ENCODE results near the gene PIGU.
"Not testable (repeated sequence)": the region's sequence is repeated elsewhere in the genome, so short reads cannot be mapped to it uniquely, and the experiment has no call there.

Gene PIGU

DNA sequence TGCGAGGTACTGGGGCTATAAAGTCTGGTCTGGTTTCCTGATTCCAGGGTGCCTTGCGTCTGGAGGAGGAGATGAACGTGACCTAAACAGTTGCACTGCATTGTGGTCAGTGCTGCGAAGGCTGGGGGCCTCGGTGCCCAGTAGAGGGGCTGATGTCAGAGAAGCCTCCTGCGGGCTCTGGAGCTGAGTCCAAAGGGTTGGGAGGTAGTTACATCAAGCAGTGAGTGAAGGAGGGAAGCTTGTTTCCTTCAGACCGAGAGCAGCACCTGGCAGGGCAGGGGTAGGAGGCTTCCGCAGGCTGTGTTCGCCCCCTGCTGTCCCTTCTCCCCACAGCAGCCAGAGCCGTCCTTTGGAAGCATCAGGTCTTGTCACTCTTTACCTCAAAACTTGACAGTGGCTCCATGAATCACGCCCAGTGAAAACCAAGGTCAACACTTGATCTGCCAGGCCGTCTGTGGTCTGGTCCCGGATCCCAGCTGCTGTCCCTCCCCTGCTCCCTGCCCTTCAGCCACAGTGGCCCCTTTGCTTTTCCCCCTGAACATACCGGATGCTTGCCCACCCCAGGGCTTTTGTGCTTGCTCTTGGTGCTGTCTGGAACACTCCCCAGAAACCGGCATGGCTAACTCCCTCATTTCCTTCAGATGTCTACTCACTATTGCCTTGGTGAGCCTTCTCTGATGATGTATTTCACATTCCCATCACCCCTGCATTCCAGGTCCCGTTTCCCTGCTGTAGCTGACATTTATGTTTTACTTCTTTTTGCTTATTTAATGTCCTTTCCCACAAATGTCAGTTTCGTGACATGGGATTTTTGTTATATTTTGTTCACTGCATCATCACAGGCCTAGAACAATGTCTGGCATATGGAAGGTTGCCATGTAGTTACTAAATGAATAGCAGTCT is 153.7 kb downstream of the PIGU start:
- DNase-seq (ENCODE audit: low read depth in 1 of 2, low spot score in 1 of 2) = peak in 1 of 2 experiments; percentile 54
- no peak for TF ChIP-seq SPI1 (IDR thresholded peaks at IDR 0.05; ENCODE audit: borderline replicate concordance, low read depth)
- TF ChIP-seq, protein P1, sequence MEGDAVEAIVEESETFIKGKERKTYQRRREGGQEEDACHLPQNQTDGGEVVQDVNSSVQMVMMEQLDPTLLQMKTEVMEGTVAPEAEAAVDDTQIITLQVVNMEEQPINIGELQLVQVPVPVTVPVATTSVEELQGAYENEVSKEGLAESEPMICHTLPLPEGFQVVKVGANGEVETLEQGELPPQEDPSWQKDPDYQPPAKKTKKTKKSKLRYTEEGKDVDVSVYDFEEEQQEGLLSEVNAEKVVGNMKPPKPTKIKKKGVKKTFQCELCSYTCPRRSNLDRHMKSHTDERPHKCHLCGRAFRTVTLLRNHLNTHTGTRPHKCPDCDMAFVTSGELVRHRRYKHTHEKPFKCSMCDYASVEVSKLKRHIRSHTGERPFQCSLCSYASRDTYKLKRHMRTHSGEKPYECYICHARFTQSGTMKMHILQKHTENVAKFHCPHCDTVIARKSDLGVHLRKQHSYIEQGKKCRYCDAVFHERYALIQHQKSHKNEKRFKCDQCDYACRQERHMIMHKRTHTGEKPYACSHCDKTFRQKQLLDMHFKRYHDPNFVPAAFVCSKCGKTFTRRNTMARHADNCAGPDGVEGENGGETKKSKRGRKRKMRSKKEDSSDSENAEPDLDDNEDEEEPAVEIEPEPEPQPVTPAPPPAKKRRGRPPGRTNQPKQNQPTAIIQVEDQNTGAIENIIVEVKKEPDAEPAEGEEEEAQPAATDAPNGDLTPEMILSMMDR (IDR thresholded peaks at IDR 0.05; ENCODE audit: insufficient read depth, low read length) = peak; percentile 43
- no peak for TF ChIP-seq GABPA (IDR thresholded peaks at IDR 0.05; ENCODE audit: low read depth)
- H3K27me3 ChIP-seq (ENCODE audit: insufficient read depth, poor library complexity, severe bottlenecking) = no peaks in the 10 kb centered on the region

DNA sequence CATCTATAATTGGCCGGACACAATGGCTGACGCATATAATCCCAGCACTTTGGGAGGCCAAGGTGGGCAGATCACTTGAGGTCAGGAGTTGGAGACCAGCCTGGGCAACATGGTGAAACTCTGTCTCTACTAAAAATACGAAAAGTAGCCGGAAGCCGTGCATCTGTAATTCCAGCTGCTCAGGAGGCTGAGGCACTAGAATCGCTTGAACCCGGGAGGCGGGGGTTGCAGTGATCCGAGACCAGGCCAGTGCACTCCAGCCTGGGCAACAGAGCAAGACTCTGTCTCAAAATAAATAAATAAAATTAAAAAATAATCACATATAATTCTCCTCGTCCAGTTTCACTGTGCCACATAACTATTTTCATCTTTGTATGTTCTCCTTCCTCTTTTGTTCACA is 157.1 kb downstream of the PIGU start:
- H3K4me3 ChIP-seq (replicated peaks; ENCODE audit: insufficient read depth, low read length); H3K27ac ChIP-seq (replicated peaks); H3K27me3 ChIP-seq (ENCODE audit: insufficient read depth, poor library complexity, severe bottlenecking); DNase-seq (ENCODE audit: low read depth in 1 of 2, low spot score in 1 of 2): not testable (repeated sequence)

More for the DNA sequence above, 153.7 kb downstream of the PIGU start:
- Histone ChIP-seq H3K4me3 (replicated peaks; ENCODE audit: insufficient read depth, low read length) (no peak overlapping the region), H3K27ac (replicated peaks) (no peak overlapping the region)

DNA sequence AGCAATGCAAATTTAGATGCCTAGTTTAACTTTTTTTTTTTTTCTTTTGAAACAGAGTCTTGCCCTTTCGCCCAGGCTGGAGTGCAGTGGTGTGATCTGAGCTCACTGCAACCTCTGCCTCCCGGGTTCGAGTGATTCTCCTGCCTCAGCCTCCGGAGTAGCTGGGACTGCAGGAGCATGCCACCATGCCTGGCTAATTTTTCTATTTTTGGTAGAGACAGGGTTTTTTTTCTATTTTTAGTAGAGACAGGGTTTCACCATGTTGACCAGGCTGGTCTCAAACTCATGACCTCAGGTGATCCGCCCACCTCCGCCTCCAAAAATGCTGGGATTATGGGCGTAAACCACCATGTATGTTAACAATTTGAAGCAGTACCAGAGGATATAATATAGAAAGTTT is 158.0 kb downstream of the PIGU start:
- H3K27ac ChIP-seq (replicated peaks); H3K27me3 ChIP-seq (ENCODE audit: insufficient read depth, poor library complexity, severe bottlenecking); H3K4me3 ChIP-seq (replicated peaks; ENCODE audit: insufficient read depth, low read length); DNase-seq (ENCODE audit: low read depth in 1 of 2, low spot score in 1 of 2): not testable (repeated sequence)

DNA sequence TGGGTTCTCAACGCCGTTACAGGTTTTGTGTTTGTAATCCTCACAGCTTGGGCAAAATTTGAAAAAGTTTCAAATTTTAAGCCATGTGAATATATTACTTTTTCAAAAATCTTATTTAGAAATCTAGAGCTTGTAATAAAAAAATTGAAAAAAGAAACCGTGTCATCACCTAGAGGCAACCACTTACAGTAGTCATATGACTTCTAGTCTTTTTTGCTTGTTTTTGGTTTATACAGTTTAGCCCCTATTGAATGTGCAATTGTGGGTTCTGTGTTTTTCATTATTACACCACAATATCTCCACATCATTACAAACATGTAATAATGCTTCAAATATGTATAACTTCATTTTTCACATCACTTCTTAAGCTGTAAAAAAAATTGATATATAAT is 159.8 kb downstream of the PIGU start:
- Histone ChIP-seq H3K27me3 (ENCODE audit: insufficient read depth, poor library complexity, severe bottlenecking) (no peaks in the 10 kb centered on the region), H3K27ac (replicated peaks) (peak overlapping the region; percentile 80), H3K4me3 (replicated peaks; ENCODE audit: insufficient read depth, low read length) (peak overlapping the region; percentile 93)
- DNase-seq (ENCODE audit: low read depth in 1 of 2, low spot score in 1 of 2) = no peak
- TF ChIP-seq POLR2AphosphoS5 (IDR thresholded peaks at IDR 0.05; ENCODE audit: low read depth) (no peak), GABPA (IDR thresholded peaks at IDR 0.05; ENCODE audit: low read depth) (no peak), SPI1 (IDR thresholded peaks at IDR 0.05; ENCODE audit: borderline replicate concordance, low read depth) (no peak)
- TF ChIP-seq, protein P2, sequence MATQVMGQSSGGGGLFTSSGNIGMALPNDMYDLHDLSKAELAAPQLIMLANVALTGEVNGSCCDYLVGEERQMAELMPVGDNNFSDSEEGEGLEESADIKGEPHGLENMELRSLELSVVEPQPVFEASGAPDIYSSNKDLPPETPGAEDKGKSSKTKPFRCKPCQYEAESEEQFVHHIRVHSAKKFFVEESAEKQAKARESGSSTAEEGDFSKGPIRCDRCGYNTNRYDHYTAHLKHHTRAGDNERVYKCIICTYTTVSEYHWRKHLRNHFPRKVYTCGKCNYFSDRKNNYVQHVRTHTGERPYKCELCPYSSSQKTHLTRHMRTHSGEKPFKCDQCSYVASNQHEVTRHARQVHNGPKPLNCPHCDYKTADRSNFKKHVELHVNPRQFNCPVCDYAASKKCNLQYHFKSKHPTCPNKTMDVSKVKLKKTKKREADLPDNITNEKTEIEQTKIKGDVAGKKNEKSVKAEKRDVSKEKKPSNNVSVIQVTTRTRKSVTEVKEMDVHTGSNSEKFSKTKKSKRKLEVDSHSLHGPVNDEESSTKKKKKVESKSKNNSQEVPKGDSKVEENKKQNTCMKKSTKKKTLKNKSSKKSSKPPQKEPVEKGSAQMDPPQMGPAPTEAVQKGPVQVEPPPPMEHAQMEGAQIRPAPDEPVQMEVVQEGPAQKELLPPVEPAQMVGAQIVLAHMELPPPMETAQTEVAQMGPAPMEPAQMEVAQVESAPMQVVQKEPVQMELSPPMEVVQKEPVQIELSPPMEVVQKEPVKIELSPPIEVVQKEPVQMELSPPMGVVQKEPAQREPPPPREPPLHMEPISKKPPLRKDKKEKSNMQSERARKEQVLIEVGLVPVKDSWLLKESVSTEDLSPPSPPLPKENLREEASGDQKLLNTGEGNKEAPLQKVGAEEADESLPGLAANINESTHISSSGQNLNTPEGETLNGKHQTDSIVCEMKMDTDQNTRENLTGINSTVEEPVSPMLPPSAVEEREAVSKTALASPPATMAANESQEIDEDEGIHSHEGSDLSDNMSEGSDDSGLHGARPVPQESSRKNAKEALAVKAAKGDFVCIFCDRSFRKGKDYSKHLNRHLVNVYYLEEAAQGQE (IDR thresholded peaks at IDR 0.05; ENCODE audit: insufficient replicate concordance, low read depth) = no peak
- TF ChIP-seq, protein P1 (IDR thresholded peaks at IDR 0.05; ENCODE audit: insufficient read depth, low read length) = no peak

DNA sequence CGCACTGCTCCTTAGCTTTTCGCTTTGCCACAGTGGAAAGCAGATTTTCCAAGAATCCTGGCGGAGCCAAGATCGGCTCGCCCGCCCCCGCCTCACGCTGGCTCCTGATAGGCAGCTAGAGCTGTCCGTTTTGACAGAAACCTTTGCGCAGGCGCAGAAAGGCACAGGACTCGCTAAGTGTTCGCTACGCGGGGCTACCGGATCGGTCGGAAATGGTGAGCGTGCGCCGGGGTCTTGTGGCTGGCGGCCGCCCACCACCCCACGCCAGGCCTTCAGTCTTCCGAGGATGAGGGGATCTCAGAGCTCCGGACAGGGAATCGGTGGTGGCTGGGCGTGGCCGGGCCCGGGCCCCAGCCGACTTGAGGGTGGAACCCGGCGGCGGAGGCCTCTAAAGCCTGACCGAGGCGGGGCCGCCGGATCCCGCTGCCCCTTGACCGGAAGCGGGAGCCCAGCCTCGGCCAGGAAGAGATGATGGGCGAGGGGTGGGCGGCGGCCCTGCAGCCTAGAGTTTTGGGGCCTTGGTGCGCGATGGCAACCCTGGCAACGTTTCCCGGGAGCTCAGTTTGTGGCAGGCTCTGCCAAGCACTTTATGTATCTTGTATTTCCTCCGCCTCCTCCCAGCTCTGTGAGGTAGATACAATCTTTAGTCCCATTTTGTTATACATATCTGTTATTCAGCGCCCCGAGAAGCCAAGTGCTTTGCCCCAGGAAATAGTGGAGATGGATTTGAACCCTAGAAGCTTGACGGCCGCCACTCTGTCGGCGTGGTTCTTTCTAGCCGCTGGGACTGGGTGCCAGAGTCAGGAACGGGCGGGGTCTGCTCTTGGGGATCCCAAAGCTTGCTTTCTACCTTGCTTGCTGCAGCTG is 160.4 kb downstream of the PIGU start, which contains the start of gene DYNLRB1:
DYNLRB1 (plus strand) TSS at position 176 of the 867 bp plus-strand sequence; CDS start at position 213, 37 bp downstream.
- peak; percentile 89 to 95 for DNase-seq (ENCODE audit: low read depth in 1 of 2, low spot score in 1 of 2)
- peak within 1 kb of the TSS; percentile 93 for H3K4me3 ChIP-seq (replicated peaks; ENCODE audit: insufficient read depth, low read length)
- H3K27me3 ChIP-seq (ENCODE audit: insufficient read depth, poor library complexity, severe bottlenecking) = no peaks in the 10 kb centered on the region
- peak; percentile 61 for TF ChIP-seq POLR2AphosphoS5 (IDR thresholded peaks at IDR 0.05; ENCODE audit: low read depth)
- TF ChIP-seq SPI1 (IDR thresholded peaks at IDR 0.05; ENCODE audit: borderline replicate concordance, low read depth) = no peak
- TF ChIP-seq GABPA (IDR thresholded peaks at IDR 0.05; ENCODE audit: low read depth) = peak; percentile 54; the same call in 1 of the 2 replicates
- TF ChIP-seq, protein P1 (IDR thresholded peaks at IDR 0.05; ENCODE audit: insufficient read depth, low read length) = no peak
- TF ChIP-seq, protein P2 (IDR thresholded peaks at IDR 0.05; ENCODE audit: insufficient replicate concordance, low read depth) = no peak
- H3K27ac ChIP-seq (replicated peaks) = peak within 1 kb of the TSS; percentile 80

All from HL-60 (cell line).